ENCODE data around the gene FAM241B.
A peak's percentile ranks its signal among the peaks of the same experiment; 100 is the strongest.

Gene FAM241B

GRCh38 chr10:69629897-69630650 lies at the start of gene FAM241B:
Gene FAM241B (plus strand): TSS chr10:69630247. CDS start chr10:69631744, 1,497 bp downstream.
- DNase-seq (ENCODE audit: low read depth in 3 of 3, low spot score in 1 of 3), result peak; percentile 16 to 63 (median 49)

DNA sequence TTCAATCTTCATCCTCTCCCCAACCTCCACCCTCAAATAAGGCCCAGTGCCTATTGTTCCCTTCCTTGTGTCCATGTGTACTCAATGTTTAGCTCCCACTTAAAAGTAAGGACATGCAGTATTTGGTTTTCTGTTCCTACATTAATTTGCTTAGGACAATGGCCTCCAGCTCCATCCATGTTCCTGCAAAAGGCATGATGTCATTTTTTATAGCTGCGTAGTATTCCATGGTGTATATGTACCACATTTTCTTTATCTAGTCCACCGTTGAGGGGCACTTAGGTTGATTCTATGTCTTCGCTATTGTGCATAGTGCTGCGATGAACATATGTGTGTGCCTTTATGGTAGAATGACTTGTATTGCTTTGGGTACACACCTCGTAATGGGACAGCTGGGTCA lies 49.6 kb upstream of the FAM241B start:
- DNase-seq (ENCODE audit: low read depth in 3 of 3, low spot score in 1 of 3), result no peak

GRCh38 chr10:69583106-69583505 lies 46.9 kb upstream of the FAM241B start:
- no peak for DNase-seq (ENCODE audit: low read depth in 3 of 3, low spot score in 1 of 3)

- DNase-seq (ENCODE audit: low read depth in 3 of 3, low spot score in 1 of 3), result no peak
These were observed 45.4 kb upstream of the FAM241B start for GRCh38 chr10:69584624-69585023.

DNA sequence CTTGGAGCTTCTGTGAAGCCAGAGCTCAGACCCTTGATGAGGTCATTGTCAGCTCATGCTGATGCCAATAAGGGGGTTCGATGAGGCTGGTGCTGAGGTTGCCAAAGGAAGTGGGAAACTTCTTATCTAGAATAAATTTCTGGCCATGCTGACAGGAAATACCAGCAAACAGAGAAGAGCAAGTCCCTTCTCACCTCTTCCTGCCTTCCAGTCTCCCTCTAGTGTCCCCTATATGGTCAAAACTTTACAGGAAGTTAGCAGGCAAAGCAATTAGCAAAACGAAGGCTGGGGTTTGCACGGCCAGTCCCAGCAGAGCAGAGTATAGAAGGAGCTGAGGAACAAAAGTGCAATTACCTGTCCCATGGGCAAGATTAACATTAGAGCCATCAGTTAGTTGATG lies 41.7 kb upstream of the FAM241B start:
- DNase-seq (ENCODE audit: low read depth in 3 of 3, low spot score in 1 of 3), result no peak

DNA sequence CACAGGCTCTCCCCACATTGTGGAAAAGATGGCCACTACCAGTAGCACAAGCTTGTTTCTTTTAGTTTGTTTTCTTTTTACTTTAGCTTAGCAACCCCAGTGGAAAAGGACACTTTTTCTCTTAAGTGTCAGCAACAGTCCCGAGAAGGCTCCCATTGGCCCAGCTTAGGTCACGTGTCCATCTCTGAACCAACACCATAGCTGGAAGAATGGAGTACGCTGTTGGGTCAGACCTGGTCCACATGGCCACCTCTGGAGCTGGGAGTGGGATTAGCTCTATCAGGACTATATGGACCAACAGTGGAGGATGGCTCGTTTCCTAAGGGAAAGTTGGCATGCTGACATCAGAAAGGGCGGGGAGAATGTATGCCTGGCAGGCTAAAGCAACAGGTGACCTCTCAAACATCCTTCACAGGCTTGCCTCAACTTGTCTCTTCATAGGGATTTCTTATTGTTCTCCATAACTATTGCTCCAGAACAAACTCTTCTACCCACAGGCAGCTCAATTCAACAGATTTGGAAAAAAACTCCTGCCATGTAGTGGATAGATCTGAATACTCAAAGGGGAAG lies 29.2 kb upstream of the FAM241B start:
- no peak for DNase-seq (ENCODE audit: low read depth in 3 of 3, low spot score in 1 of 3)

DNA sequence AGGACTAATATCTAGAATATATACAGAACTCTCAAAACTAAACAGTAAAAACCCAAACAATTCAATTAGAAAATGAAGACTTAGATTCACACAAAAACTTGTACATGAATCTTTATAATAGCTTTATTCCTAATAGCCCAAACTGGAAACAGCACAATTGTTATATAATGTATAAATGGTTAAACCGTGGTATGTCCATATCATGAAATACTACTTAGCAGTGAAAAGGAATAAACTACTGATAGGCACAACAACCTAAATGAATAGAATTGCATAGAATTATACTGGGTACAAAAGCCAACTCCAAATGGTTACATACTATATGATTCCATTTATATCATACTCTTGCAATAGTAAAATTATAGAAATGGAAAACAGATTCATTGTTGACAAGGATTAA lies 21.0 kb upstream of the FAM241B start:
- DNase-seq (ENCODE audit: low read depth in 3 of 3, low spot score in 1 of 3), result no peak

- DNase-seq (ENCODE audit: low read depth in 3 of 3, low spot score in 1 of 3), result no peak
These were observed 17.3 kb upstream of the FAM241B start for GRCh38 chr10:69612760-69613159.

- no peak for DNase-seq (ENCODE audit: low read depth in 3 of 3, low spot score in 1 of 3)
These were observed 15.9 kb upstream of the FAM241B start for GRCh38 chr10:69614130-69614529.

DNA sequence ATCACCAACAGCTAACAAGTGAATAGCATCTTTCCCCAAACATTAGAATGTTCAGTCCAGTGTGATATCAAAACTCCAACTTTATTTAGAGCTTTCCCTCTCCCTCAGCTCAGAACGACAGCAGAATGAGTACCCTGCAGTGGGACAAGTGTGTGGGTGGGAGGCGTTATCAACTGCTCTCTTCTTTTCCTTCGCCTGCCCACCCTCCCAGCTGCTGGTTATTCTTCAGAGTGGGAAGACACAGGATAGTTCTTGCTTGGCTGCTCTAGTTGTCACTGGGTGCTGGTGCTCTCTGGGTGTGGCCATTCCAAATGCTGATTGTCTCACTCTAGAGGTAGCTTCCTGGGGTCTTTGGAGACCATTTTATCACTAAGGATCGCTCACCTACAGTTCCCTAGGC lies 13.7 kb upstream of the FAM241B start:
- DNase-seq (ENCODE audit: low read depth in 3 of 3, low spot score in 1 of 3), result no peak

DNA sequence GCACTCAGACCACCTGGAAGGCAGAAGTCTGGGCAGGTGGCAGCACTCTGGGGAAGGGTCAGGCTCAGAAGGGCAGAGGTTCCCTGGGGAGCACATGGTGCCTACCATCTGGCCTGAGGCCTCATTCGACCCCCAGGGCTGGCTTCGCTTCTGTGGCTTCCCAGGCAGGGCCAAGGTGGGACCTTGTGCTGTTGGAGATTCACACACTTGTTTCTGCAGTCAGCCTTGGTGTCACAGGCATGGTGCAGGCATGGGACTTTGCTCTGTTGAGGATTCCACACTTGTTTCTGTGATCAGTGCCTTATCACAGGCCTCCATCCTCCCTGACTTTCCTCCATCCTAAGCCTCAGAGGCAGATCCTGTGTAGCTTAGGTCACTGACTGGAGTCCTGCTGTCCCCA lies 11.3 kb upstream of the FAM241B start:
- DNase-seq (ENCODE audit: low read depth in 3 of 3, low spot score in 1 of 3), result no peak

DNA sequence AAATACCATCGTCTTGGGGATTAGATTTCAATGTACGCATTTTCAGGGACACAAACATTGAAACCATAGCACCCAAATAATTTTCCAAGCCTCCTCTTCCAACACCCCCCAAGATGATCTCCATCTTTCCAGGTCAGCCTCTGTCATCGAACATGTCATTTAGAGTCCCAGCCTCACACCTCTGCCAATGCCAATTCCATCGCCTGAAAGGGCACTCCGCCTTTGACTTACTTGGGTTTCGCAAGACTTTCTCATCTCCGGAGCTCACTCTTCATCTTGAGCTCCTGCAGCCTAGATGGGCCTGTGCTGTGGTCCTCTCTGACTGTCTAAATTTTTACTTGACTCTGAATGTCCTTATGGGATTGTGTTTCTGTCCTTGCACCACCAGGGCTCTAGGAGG lies 10.4 kb upstream of the FAM241B start:
- no peak for DNase-seq (ENCODE audit: low read depth in 3 of 3, low spot score in 1 of 3)

- DNase-seq (ENCODE audit: low read depth in 3 of 3, low spot score in 1 of 3), result no peak
These were observed 9.4 kb upstream of the FAM241B start for GRCh38 chr10:69620625-69621024.

DNA sequence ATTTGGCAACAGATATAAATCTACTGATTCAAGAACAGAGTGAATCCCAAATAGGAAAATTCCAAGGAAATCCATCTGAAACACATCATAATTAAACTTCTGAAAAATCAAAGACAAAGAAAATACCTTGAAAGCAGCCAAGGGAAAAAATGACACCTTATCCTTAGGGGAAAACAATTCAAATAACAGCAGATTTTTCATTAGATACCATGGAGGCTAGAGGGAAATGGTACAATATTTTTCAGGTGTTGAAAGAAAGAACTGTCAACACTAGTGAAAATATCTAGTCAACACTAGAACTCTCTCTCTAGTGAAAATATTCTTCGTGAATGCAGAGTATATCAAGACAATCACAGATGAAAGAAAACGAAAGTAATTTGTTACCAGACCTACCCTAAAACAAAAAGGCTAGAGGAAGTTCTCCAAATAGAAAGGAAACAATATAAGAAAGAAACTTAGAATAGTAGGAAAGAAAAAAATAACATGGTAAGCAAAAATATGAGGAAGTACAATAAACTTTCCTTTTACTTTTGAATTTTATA lies 5.7 kb upstream of the FAM241B start:
- DNase-seq (ENCODE audit: low read depth in 3 of 3, low spot score in 1 of 3), result no peak

- no peak for DNase-seq (ENCODE audit: low read depth in 3 of 3, low spot score in 1 of 3)
These were observed 3.2 kb upstream of the FAM241B start for GRCh38 chr10:69626826-69627225.

DNA sequence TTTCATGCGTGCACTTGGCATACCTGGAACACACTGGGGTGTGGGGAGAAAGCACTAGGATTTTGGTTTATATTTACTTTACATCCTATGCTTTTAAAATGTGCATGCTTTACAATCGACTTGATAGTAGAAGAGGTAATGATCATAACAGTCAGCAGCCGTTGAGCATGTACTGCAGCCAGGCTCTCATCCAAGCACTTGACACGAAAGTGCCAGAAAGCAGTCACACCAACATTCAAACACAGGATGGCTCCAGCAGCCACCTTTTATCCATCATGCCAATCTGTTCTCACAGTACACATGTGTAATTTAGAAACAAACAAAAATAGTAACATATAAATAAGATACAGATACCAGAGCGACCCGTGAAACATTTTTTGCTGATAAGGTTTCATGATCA lies 1.2 kb upstream of the FAM241B start:
- DNase-seq (ENCODE audit: low read depth in 3 of 3, low spot score in 1 of 3), result no peak

DNA sequence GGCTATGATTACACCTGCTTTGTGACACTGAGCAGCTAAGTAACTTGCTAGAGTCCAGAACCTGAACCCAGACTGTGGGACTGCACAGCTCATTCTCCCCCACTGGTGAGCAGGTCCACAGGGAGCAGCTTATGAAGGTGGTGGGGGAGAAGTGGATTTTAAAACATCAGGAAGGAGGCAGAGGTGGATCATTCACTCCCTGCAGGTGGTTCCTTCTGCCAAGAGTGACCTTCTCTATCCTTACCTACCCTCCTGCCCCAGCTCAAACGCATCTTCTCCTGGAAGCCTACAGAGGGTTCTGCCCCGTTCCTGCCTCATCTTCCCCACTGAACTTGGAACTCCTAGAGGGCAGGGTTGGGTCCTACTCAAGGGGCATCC lies 539 bp upstream of the FAM241B start:
- DNase-seq (ENCODE audit: low read depth in 3 of 3, low spot score in 1 of 3), result no peak

GRCh38 chr10:69630651-69631400 lies 779 bp downstream of the FAM241B start:
- no peak for DNase-seq (ENCODE audit: low read depth in 3 of 3, low spot score in 1 of 3)

DNA sequence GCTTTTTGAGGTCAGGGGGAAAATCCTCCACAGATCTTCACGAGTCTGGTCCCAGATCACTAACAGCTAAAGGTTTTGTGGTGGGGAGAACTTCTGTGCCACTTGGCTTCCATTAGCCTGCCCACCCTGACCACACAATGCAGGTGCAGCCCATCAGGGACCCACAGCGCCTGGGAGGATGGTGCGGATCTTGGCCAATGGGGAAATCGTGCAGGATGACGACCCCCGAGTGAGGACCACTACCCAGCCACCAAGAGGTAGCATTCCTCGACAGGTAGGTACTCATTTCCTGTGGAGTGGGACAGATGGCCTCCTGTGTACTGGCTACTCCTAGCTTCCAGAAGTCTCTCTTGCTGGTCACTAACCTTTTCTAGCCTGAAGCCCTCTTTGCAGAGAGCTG lies 1.5 kb downstream of the FAM241B start:
- DNase-seq (ENCODE audit: low read depth in 3 of 3, low spot score in 1 of 3), result no peak

DNA sequence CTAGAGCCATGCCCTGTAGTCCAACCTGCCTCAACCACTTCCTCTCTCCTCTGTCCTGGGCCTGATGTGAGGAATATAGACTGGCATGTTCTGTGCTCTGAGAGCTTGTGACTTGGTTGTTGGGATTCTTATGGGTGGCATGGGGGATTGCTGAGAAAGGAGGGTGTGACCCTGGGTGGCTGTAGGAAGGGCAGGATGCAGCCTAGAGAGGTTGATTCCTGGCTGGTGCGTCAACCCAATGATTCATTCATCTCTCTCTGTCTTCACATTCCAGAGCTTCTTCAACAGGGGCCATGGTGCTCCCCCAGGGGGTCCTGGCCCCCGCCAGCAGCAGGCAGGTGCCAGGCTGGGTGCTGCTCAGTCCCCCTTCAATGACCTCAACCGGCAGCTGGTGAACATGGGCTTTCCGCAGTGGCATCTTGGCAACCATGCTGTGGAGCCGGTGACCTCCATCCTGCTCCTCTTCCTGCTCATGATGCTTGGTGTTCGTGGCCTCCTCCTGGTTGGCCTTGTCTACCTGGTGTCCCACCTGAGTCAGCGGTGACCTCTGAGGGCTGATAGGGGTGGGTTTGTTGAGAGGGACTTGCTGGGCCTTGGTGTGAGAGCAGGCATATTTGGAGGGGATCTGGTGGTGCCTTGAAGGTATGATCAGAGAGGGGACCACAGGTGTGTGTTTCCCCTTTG lies 2.6 kb downstream of the FAM241B start:
- DNase-seq (ENCODE audit: low read depth in 3 of 3, low spot score in 1 of 3), result no peak

Measured in stimulated activated CD4-positive, alpha-beta T cell treated with anti-CD3 and anti-CD28 coated beads, TNF-alpha, amount 100 ng/mL, for 1 hour (primary cell).